Activated naive CD4-positive, alpha-beta T cell treated with anti-CD3 and anti-CD28 coated beads, Interleukin-2, amount 10 ng/mL, durations not matched to agents 7 days and 5 days (primary cell): Measurements from ENCODE around the gene PMM1.
"Not testable (repeated sequence)": the region's sequence is repeated elsewhere in the genome, so short reads cannot be mapped to it uniquely, and the experiment has no call there.

Experiments used
- CTCF ChIA-PET: fragments of 350-600 bp; sonication (Branson Sonifier 250); formaldehyde crosslinking; loops from one replicate; lab custom pipeline; 2021; ENCODE audit warnings: antibody characterized with exemption; lab: Charles Lee
- DNase-seq: peaks from one replicate; pipeline ENCODE4 v3.0.0-alpha.2; 2020
- H3K27ac Mint-ChIP-seq: one replicate; pipeline ENCODE4 v1.8.0; 2021; ENCODE audit warnings: mild to moderate bottlenecking, moderate library complexity, mixed read lengths
- H3K27me3 Mint-ChIP-seq: one replicate; pipeline ENCODE4 v1.8.0; 2021; ENCODE audit warnings: mild to moderate bottlenecking, mixed read lengths
- H3K36me3 Mint-ChIP-seq: one replicate; pipeline ENCODE4 v1.8.0; 2021; ENCODE audit warnings: mixed read lengths
- H3K4me1 Mint-ChIP-seq: one replicate; pipeline ENCODE4 v1.8.0; 2021; ENCODE audit warnings: mixed read lengths
- H3K4me3 Mint-ChIP-seq: one replicate; pipeline ENCODE4 v1.8.0; 2021; ENCODE audit warnings: mild to moderate bottlenecking, moderate library complexity, mixed read lengths
- H3K9me3 Mint-ChIP-seq: one replicate; pipeline ENCODE4 v1.8.0; 2021; ENCODE audit warnings: mixed read lengths

PMM1 gene

DNA sequence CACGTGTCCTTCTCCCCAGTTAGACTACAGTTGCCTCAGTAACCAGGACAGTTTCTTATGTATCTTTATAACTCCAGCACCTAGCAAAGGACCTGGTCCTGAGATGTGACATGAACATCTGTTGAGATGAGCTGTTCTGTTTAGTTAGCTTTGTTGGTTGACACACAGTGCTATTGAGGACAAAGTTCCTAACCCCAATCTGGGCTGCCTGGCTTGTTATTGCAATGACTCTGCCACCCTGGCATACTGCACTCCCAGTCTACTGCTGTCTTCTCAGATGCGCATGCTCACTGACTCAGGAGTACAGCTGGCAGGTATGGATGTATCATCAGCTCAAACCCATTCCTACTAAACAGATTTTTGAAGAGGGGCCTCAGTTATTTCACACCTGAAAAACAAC, 23.8 kb upstream of the PMM1 start:
- H3K4me3 Mint-ChIP-seq: no peak overlapping the region
- peaks cover 9% of the 10 kb centered on the region for H3K4me1 Mint-ChIP-seq
- H3K27me3 Mint-ChIP-seq: no peaks in the 10 kb centered on the region
- CTCF ChIA-PET: interaction anchor here (0.7 to 2.1 kb wide), 2 partner anchors 17 to 165 kb away, joined by 3 to 8 read pairs; no protein-coding TSS in a partner anchor
- DNase-seq: no peak
- H3K36me3 Mint-ChIP-seq: peaks cover 17% of the 10 kb centered on the region
- H3K27ac Mint-ChIP-seq: no peak overlapping the region
- no peaks in the 10 kb centered on the region for H3K9me3 Mint-ChIP-seq

DNA sequence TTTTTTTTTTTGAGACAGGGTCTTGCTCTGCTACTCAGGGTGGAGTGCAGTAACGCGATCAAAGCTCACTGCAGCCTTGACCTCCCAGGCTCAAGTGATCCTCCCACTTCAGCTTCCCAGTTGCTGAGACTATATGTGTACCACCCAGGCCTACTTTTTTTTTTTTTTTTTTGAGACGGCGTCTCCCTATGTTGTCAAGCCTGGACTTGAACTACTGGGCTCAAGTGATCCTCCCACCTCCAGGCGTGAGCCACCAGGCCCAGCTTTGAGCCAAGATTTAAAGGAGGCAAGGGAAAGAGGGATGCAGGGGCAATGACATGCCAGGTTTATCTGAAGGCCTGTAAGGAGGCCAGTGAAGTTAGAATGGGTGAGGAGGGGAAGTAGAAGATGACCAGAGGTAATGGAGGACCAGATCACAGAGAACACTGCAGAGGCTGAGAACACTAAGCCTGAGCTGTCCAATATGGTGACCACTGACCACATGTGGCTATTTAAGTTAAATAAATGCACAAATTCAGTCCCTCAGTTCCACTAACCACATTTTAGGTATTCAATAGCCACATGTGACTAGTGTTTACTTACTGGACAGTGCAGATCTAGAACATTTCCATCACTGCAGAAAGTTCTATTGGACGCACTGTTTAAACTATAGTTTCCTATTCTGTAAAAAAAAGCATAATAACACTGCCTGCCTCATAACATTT, 23.1 kb upstream of the PMM1 start:
- CTCF ChIA-PET: interaction anchor here (2.1 kb wide), 1 partner anchor 16 kb away, joined by 8 read pairs; no protein-coding TSS in a partner anchor
- H3K4me1 Mint-ChIP-seq: peaks cover 4% of the 10 kb centered on the region
- no peak for DNase-seq
- H3K27ac Mint-ChIP-seq: no peak overlapping the region
- peaks cover 15% of the 10 kb centered on the region for H3K36me3 Mint-ChIP-seq
- H3K27me3 Mint-ChIP-seq: no peaks in the 10 kb centered on the region
- H3K9me3 Mint-ChIP-seq: no peaks in the 10 kb centered on the region
- no peak overlapping the region for H3K4me3 Mint-ChIP-seq

DNA sequence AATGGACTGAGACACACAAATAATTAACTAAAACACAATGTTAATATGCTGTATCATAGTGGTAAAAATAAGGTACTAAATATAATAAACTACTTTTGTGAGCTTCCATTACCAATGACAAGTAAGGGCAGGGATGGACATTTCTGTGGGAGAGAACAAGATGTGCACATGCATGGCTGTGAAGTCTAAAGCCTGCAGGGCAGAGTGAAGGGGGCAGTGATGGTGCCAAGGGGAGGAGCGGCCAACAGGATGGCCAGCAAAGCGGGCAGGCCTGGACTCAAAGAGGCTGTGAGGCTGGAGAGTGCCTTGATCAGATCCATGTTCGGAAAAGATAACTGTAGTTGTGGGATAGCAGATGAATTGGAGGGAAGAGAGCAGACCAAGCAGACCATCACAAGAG, 18.7 kb upstream of the PMM1 start:
- DNase-seq: no peak
- CTCF ChIA-PET: no interaction called here
- H3K4me3 Mint-ChIP-seq: no peak overlapping the region
- H3K36me3 Mint-ChIP-seq: peaks cover 40% of the 10 kb centered on the region
- H3K4me1 Mint-ChIP-seq: peaks cover 15% of the 10 kb centered on the region
- H3K27ac Mint-ChIP-seq: no peak overlapping the region
- H3K9me3 Mint-ChIP-seq: no peaks in the 10 kb centered on the region
- peaks cover 17% of the 10 kb centered on the region for H3K27me3 Mint-ChIP-seq

DNA sequence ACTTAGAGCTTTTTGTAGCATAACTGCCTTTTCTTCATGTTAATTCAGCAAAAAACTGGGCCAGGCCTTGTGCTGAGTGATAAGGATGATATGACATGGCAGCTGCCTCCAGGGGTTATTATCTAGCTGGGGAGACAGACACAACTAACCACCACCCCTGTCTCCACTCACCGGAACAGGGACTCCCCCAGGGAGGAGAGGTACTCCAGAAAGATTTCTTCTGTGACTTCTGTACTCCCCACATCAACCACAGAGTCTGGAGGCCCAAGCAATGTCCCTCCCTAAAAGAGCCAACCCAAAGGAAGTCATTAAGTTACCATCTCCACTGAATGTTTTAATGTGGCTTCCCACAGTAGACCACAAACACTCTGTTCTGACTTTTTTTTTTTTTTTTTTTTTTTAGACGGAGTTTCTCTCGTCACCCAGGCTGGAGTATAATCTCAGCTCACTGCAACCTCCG, 14.3 kb upstream of the PMM1 start:
- Mint-ChIP-seq H3K4me3 (no peak overlapping the region), H3K36me3 (peaks cover 56% of the 10 kb centered on the region), H3K9me3 (no peaks in the 10 kb centered on the region), H3K27ac (peak overlapping the region; percentile 70), H3K4me1 (peaks cover 26% of the 10 kb centered on the region), H3K27me3 (peaks cover 17% of the 10 kb centered on the region)
- CTCF ChIA-PET: interaction anchor here (1.0 to 1.2 kb wide), 2 partner anchors 14 to 23 kb away, joined by 3 to 6 read pairs; partner anchors contain the start of gene PMM1
- peak; percentile 75 for DNase-seq

DNA sequence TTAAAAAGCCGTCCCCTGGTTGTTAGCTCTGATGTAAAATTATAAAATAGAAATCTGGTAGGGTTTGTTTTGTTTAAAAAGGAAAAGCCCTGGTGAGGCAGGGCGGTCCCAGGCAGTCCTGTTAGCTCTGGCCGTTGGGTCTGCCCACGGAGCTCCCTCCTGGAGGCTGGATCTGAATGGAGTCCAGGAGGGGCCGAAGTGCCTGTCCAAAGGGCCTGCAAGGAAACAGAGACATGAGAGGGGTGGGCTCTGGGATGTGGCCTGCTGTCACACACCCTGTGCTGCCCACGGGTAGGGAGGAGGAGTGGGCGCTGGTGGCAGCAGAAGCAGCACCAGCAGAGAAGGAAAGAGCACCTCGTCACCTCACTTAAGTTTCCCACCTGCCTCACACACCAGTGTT, 11.3 kb upstream of the PMM1 start:
- CTCF ChIA-PET: no interaction called here
- no peak overlapping the region for H3K27ac Mint-ChIP-seq
- no peaks in the 10 kb centered on the region for H3K9me3 Mint-ChIP-seq
- no peak for DNase-seq
- H3K27me3 Mint-ChIP-seq: peaks cover 16% of the 10 kb centered on the region
- peaks cover 44% of the 10 kb centered on the region for H3K36me3 Mint-ChIP-seq
- H3K4me1 Mint-ChIP-seq: peaks cover 26% of the 10 kb centered on the region
- no peak overlapping the region for H3K4me3 Mint-ChIP-seq

DNA sequence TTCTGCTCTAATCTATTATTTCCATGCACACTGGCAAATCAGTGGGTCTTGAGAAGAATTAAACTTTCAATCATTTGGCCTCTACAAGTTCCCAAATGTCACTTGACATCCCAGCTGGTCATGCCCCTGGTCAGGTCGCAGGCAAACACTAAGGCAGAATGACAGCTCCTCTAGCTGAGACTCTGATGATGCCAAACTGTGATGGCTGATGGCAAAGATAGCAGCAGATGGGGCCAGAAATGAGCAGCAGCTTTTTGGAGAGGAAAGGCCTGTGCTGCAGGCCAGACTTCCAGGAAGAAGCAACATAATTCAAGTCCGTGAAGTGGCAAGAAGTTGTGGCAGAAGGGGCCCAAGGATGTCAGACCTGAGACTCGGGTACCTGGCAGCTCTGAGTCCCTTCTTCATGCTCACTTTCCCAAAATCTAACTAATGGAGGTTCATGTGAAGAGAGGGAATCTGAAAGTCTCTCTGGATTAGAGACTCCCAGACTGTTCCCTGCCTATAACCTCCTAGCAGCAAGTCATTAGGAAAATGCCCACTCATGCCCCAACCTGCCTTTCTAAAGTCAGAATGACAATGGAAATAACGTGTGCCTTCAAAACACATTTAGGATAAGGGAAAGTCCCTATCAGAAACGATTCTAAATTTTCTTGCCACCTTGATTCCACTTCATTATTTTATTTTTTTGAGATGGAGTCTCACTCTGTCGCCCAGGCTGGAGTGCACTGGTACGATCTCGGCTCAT, 9.4 kb upstream of the PMM1 start:
- H3K4me3 Mint-ChIP-seq: no peak overlapping the region
- peaks cover 2% of the 10 kb centered on the region for H3K27me3 Mint-ChIP-seq
- CTCF ChIA-PET: interaction anchor here (0.7 to 2.4 kb wide), 2 partner anchors 10 to 31 kb away, joined by 4 to 10 read pairs; partner anchors contain the start of gene PMM1
- peaks cover 17% of the 10 kb centered on the region for H3K4me1 Mint-ChIP-seq
- peaks cover 29% of the 10 kb centered on the region for H3K36me3 Mint-ChIP-seq
- no peak for DNase-seq
- no peaks in the 10 kb centered on the region for H3K9me3 Mint-ChIP-seq
- H3K27ac Mint-ChIP-seq: no peak overlapping the region

DNA sequence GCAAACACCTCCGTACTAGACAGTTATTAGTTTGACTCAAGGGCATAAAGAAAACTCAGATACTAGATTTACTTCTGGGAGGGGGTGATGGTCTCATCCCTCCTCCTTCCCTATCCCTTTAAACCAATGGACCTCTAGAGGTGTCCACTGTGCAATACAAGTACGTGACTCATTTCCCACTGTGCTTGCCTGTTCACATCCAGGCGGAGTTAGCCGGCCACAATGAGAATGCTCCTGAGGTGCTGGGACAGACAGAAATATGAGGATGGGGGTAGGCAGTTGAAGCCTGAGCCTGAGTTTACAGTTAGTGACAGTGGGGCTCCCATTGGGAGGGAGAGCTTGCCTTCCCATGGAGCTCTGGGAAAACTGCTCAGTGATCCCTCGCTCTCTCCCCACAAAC, 8.4 kb upstream of the PMM1 start:
- DNase-seq: no peak
- CTCF ChIA-PET: interaction anchor here (0.7 to 2.4 kb wide), 7 partner anchors 9 to 194 kb away, joined by 4 to 10 read pairs (median 5); partner anchors contain the start of gene PMM1
- H3K27ac Mint-ChIP-seq: no peak overlapping the region

DNA sequence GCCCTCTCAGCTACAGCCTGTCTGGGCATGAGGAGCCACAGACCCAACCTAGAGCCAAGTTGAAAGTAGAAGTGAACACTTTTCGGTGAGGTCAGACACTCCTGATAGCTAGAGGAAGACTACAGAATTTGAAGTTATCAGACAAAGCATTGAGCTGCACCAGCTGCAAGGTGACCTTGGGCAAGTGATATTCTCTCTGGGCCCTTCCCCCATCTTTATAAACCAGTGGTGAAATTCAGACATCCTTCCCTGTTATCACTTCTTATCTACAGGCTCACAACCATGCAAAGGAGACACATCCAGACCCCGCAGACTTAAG, 8.0 kb upstream of the PMM1 start:
- peaks cover 19% of the 10 kb centered on the region for H3K36me3 Mint-ChIP-seq
- DNase-seq: no peak
- no peaks in the 10 kb centered on the region for H3K27me3 Mint-ChIP-seq
- peaks cover 3% of the 10 kb centered on the region for H3K4me1 Mint-ChIP-seq
- no peak overlapping the region for H3K4me3 Mint-ChIP-seq
- CTCF ChIA-PET: interaction anchor here (0.9 to 2.4 kb wide), 9 partner anchors 8 to 194 kb away, joined by 4 to 10 read pairs (median 7); partner anchors contain the start of genes PMM1 and POLR3H
- H3K9me3 Mint-ChIP-seq: no peaks in the 10 kb centered on the region
- no peak overlapping the region for H3K27ac Mint-ChIP-seq

More for the DNA sequence above, 8.4 kb upstream of the PMM1 start:
- Mint-ChIP-seq H3K27me3 (no peaks in the 10 kb centered on the region), H3K36me3 (peaks cover 23% of the 10 kb centered on the region), H3K4me1 (peaks cover 8% of the 10 kb centered on the region), H3K9me3 (no peaks in the 10 kb centered on the region), H3K4me3 (no peak overlapping the region)

DNA sequence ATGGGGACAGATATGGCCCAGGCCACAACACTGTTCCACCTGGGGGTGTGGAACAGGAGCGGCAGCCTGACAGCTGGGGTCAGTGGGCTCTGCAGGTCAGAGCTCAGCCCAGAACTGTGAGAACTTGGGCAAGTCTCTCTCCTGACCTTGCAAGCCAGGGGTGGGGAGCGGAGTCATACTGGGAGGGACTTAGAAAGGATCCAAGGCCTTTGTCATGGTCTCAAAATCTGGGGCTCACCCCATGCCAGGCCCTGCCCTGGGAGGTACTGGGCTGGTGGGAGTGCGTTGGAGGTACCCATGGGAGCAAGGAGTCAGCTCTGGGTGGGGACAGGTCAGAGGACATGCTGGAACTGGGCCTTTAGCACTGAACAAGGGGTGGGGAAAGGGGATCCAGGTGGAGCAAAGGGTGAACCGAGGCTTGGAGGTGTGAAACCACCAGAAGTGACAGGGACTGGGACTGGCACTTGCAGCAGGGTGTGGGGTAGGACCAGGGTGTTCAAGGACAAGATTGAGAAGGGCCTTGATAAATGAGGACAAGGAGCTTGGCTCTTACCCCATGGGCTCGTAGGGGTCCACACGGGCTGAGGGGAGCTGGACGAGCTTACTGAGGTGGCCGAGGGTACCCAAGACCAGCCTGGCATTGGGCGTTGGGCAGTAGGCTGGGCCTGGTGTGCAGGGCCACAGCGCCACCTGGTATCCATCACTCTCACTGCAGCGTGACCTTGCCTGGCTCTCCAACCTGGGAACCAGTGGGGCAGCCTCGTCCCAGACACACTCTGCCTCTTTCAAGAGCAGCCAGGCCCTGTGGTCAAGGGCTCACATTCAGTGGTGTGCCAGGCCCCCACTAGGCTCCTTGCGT, 7.4 kb upstream of the PMM1 start:
- Mint-ChIP-seq H3K4me1 (no peaks in the 10 kb centered on the region), H3K27me3 (no peaks in the 10 kb centered on the region), H3K36me3 (peaks cover 13% of the 10 kb centered on the region), H3K9me3 (no peaks in the 10 kb centered on the region), H3K4me3 (no peak overlapping the region), H3K27ac (no peak overlapping the region)
- CTCF ChIA-PET: interaction anchor here (0.7 to 2.4 kb wide), 12 partner anchors 8 to 193 kb away, joined by 3 to 10 read pairs (median 4); partner anchors contain the start of genes PMM1 and POLR3H
- peak; percentile 63 for DNase-seq

DNA sequence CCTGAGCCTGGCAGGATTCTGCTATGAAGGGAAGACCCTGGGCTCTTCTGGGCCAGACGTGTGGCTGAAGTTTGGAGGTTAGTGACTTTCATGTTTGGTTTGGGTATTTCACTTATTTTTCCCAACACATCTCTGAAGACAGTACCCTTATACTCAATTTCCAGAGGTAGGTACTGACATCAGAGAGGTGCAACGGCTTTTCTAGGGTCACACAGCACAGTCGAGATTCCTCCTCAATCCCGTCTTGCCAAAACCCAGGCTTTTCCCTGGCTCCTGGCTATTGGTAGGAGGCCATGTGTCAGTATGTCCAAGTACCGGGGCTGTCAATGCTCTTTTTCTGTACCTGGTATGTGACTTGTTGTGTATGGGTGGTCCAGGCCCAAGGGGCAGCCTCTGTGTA, 6.1 kb upstream of the PMM1 start:
- H3K9me3 Mint-ChIP-seq: no peaks in the 10 kb centered on the region
- H3K27ac Mint-ChIP-seq: no peak overlapping the region
- DNase-seq: no peak
- peaks cover 4% of the 10 kb centered on the region for H3K36me3 Mint-ChIP-seq
- CTCF ChIA-PET: no interaction called here
- no peaks in the 10 kb centered on the region for H3K27me3 Mint-ChIP-seq
- H3K4me3 Mint-ChIP-seq: no peak overlapping the region
- H3K4me1 Mint-ChIP-seq: peaks cover 2% of the 10 kb centered on the region

DNA sequence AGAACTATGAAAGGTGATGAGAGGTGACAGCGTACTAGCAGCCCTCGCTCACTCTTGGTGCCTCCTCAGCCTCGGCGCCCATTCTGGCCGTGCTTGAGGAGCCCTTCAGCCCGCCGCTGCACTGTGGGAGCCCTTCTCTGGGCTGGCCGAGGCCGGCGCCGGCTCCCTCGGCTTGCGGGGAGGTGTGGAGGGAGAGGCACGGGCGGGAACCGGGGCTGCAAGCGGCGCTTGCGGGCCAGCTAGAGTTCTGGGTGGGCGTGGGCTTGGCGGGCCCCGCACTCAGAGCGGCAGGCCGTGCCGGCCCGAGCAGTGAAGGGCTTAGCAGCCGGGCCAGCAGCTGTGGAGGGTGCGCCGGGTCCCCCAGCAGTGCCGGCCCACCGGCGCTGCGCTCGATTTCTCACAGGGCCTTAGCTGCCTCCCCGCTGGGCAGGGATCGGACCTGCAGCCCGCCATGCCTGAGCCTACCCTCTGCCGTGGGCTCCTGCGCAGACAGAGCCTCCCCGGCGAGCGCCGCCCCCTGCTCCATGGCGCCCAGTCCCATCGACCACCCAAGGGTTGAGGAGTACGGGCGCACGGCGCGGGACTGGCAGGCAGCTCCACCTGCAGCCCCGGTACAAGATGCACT, 3.8 kb upstream of the PMM1 start:
- H3K4me1 Mint-ChIP-seq: peaks cover 15% of the 10 kb centered on the region
- DNase-seq, H3K36me3 Mint-ChIP-seq, CTCF ChIA-PET, H3K9me3 Mint-ChIP-seq, H3K4me3 Mint-ChIP-seq, H3K27ac Mint-ChIP-seq, H3K27me3 Mint-ChIP-seq: not testable (repeated sequence)

DNA sequence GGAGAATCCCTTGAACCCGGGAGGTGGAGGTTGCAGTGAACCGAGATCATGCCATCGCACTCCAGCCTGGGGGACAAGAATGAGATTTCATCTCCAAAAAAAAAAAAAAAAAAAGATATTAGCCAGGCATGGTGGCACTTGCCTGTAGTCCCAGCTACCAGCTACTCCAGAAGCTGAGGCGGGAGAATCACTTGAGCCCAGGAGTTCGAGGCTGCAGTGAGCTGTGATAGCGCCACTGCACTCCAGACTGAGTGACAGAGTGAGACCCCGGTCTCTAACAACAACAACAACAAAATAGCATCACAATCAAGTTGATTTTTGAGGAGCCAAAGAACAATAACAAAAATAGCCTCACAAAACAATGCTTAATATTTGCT, 2.3 kb downstream of the PMM1 start:
- CTCF ChIA-PET: no interaction called here
- no peak overlapping the region for H3K4me3 Mint-ChIP-seq

DNA sequence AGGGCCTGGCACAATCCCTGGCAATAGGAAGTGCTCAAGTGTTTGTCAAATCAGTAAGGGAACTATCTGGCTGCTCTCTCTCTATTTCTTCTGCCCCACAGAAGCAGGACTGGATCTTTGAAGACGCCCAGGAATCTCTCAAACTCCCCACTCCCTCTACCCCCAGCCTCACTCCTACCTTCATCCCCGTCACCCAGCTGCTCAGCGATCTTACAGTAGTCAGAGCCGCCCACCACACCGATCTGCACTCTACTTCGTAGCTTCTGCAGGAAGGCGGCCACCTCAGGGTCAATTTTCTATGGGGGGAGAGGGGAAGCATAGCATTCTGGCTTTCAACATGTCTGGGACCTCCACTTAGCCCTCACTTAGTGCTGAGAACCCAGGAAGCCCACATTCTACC, 3.7 kb downstream of the PMM1 start:
- H3K4me1 Mint-ChIP-seq: peaks cover 30% of the 10 kb centered on the region
- no peaks in the 10 kb centered on the region for H3K9me3 Mint-ChIP-seq
- no peak overlapping the region for H3K27ac Mint-ChIP-seq
- peaks cover 21% of the 10 kb centered on the region for H3K36me3 Mint-ChIP-seq
- no peak overlapping the region for H3K4me3 Mint-ChIP-seq
- CTCF ChIA-PET: interaction anchor here (1.3 kb wide), 1 partner anchor 11 kb away, joined by 4 read pairs; no protein-coding TSS in a partner anchor
- no peak for DNase-seq
- no peaks in the 10 kb centered on the region for H3K27me3 Mint-ChIP-seq

More for the DNA sequence above, 2.3 kb downstream of the PMM1 start:
- Mint-ChIP-seq H3K27ac (no peak overlapping the region), H3K36me3 (peaks cover 20% of the 10 kb centered on the region), H3K9me3 (no peaks in the 10 kb centered on the region), H3K27me3 (no peaks in the 10 kb centered on the region), H3K4me1 (peaks cover 29% of the 10 kb centered on the region)
- DNase-seq: no peak
